K562 (cell line): ENCODE measurements around the gene AAK1. TPM values are rescaled to one million over a fixed set of nuclear protein-coding genes. Genes with fewer than 3 reads are reported as not detected.

ENCODE experiments used
- ATAC-seq: fragments of 200-7000 bp; cut with Tn5 transposase; 3 replicates; pipeline ENCODE4 v1.9.1; 2020; ENCODE audit warnings: moderate library complexity
- BruUV-seq: library from RNA; stranded (reverse); fragments of 400-500 nt; replicated peaks from 2 replicates; lab custom pipeline; 2021; lab: Mats Ljungman, UMichigan
- CTCF ChIA-PET: fragments of 300-600 bp; formaldehyde crosslinking; extraction: SDS; loops from one replicate; lab custom pipeline; 2021; ENCODE audit warnings: low intra/inter-chr PET ratio; lab: Yijun Ruan, JAX
- POLR2A ChIA-PET: fragments of 300-600, 350-650 bp; sonication (Branson Sonifier 250); formaldehyde crosslinking; extraction: SDS; loops from one replicate; lab custom pipeline; 2021; ENCODE audit warnings: antibody characterized with exemption, inconsistent platforms; lab: Yijun Ruan, JAX
- DNase-seq, 4 experiments: peaks; one replicate each; pipeline versions ENCODE4 v3.0.0 to v3.0.0-alpha.2; 2011 to 2018; ENCODE audit warnings: low spot score in 3 of 4, mixed read lengths in 3 of 4; ENCODE audit errors: extremely low read depth in 1 of 4
- FAIRE-seq: peaks from 2 replicates; lab custom pipeline; 2011; peaks lifted over from hg19 to GRCh38; lab: Jason Lieb, UNC
- H2AFZ ChIP-seq: 2 replicates; pipeline ENCODE4 v1.6.0; 2011; ENCODE audit warnings: low read depth, low read length, control low read depth, inconsistent platforms
- H3K27ac ChIP-seq: fragments of 200-600 bp; 3 replicates; pipeline ENCODE4 v1.8.0; 2011; ENCODE audit warnings: low read depth, mild to moderate bottlenecking, control low read depth, inconsistent platforms, low read length, moderate library complexity, mixed read lengths; ENCODE audit errors: extremely low read depth
- H3K27me3 ChIP-seq, 2 experiments: fragments of 300-600 bp in 1 of 2; 2 replicates in 1 of 2; 3 replicates in 1 of 2; pipeline versions ENCODE4 v1.6.0 to v1.8.0; 2011; ENCODE audit warnings: inconsistent platforms in 2 of 2, low read length in 2 of 2, mild to moderate bottlenecking in 1 of 2, mixed read lengths in 1 of 2, moderate library complexity in 1 of 2; ENCODE audit not compliant: control insufficient read depth in 2 of 2, insufficient read depth in 2 of 2
- H3K36me3 ChIP-seq: fragments of 300-600 bp; 3 replicates; pipeline ENCODE4 v1.8.0; 2011; ENCODE audit warnings: mild to moderate bottlenecking, low read length, inconsistent platforms; ENCODE audit not compliant: control insufficient read depth, insufficient read depth
- H3K4me1 ChIP-seq, 2 experiments: fragments of 200-600 bp in 1 of 2; replicated peaks in 1 of 2; 2 replicates in 1 of 2; 3 replicates in 1 of 2; pipeline versions ENCODE4 v1.5.1 to v1.8.0; 2011; ENCODE audit warnings: inconsistent platforms in 2 of 2, low read length in 2 of 2, mild to moderate bottlenecking in 1 of 2, mixed read lengths in 1 of 2, moderate library complexity in 1 of 2; ENCODE audit not compliant: control insufficient read depth in 2 of 2, insufficient read depth in 2 of 2
- H3K4me2 ChIP-seq: 2 replicates; pipeline ENCODE4 v1.6.1; 2011; ENCODE audit warnings: low read length, control low read depth, inconsistent platforms, mixed read lengths; ENCODE audit not compliant: insufficient read depth
- H3K4me3 ChIP-seq: fragments of 200-600 bp; sonication (generic), shearing (Covaris generic); 2 replicates; pipeline ENCODE4 v1.5.1; 2016; ENCODE audit warnings: control low read depth, inconsistent platforms
- H3K79me2 ChIP-seq: fragments of 200-600 bp; 3 replicates; pipeline ENCODE4 v1.8.0; 2011; ENCODE audit warnings: low read length, inconsistent platforms; ENCODE audit not compliant: control insufficient read depth, insufficient read depth
- H3K9ac ChIP-seq, 2 experiments: 2 replicates each; pipeline versions ENCODE4 v1.6.0 to v1.6.1; 2011; ENCODE audit warnings: low read depth in 2 of 2, low read length in 2 of 2, control low read depth in 1 of 2, inconsistent platforms in 1 of 2, mild to moderate bottlenecking in 1 of 2, mixed read lengths in 1 of 2; ENCODE audit not compliant: insufficient read depth in 1 of 2
- H3K9me1 ChIP-seq: one replicate; pipeline ENCODE4 v1.6.0; 2011; ENCODE audit warnings: inconsistent platforms, mild to moderate bottlenecking, low read length, moderate library complexity; ENCODE audit not compliant: control insufficient read depth, insufficient read depth
- H3K9me3 ChIP-seq: replicated peaks from 2 replicates; pipeline ENCODE4 v1.5.1; 2011; ENCODE audit warnings: low read depth, low read length, inconsistent platforms; ENCODE audit not compliant: control insufficient read depth, insufficient read depth
- H4K20me1 ChIP-seq: replicated peaks from 2 replicates; pipeline ENCODE4 v1.6.1; 2011; ENCODE audit warnings: low read length, inconsistent platforms, mixed read lengths; ENCODE audit not compliant: control insufficient read depth, insufficient read depth
- ATF7 ChIP-seq: fragments of 450-650 bp; IDR thresholded peaks from 2 replicates; pipeline ENCODE4 v1.7.1; 2014; ENCODE audit warnings: mild to moderate bottlenecking, moderate library complexity
- CBX1 ChIP-seq: sonication (generic); IDR thresholded peaks from 2 replicates; pipeline ENCODE4 v1.6.1; 2016; ENCODE audit warnings: antibody characterized with exemption, low read depth, mild to moderate bottlenecking
- E2F3 ChIP-seq: fragments of 250-450 bp; sonication (Bioruptor Pico); IDR thresholded peaks from 2 replicates; pipeline ENCODE4 v1.4.0; 2020; ENCODE audit warnings: mild to moderate bottlenecking
- HMG20B ChIP-seq: fragments of 250-450 bp; sonication (Bioruptor Pico); IDR thresholded peaks from 2 replicates; pipeline ENCODE4 v1.5.0; 2021; ENCODE audit warnings: mild to moderate bottlenecking
- L3MBTL2 ChIP-seq: fragments of 450-650 bp; IDR thresholded peaks from 2 replicates; pipeline ENCODE4 v1.6.1; 2016; ENCODE audit warnings: mild to moderate bottlenecking, moderate library complexity
- MTA1 ChIP-seq: fragments of 450-650 bp; IDR thresholded peaks from 2 replicates; pipeline ENCODE4 v1.6.1; 2017; ENCODE audit warnings: borderline replicate concordance
- NCOA4 ChIP-seq: fragments of 450-650 bp; IDR thresholded peaks from 2 replicates; pipeline ENCODE4 v1.6.1; 2018; ENCODE audit warnings: mild to moderate bottlenecking; ENCODE audit not compliant: partially characterized antibody
- NONO ChIP-seq, 2 experiments: fragments of 200-400 bp in 1 of 2; fragments of 450-650 bp in 1 of 2; formaldehyde crosslinking in 1 of 2; IDR thresholded peaks; 2 replicates each; pipeline ENCODE4 v1.6.1; 2017; ENCODE audit warnings: low read depth in 2 of 2, mild to moderate bottlenecking in 2 of 2, moderate library complexity in 2 of 2, low read length in 1 of 2
- TEAD4 ChIP-seq, 2 experiments: sonication (generic) in 1 of 2; formaldehyde crosslinking in 1 of 2; IDR thresholded peaks; 2 replicates each; pipeline versions ENCODE4 v1.6.1 to v1.8.0; 2012 to 2022; ENCODE audit warnings: borderline replicate concordance in 1 of 2, inconsistent platforms in 1 of 2, low read length in 1 of 2, mild to moderate bottlenecking in 1 of 2, missing genetic modification reagents in 1 of 2
- TOE1 ChIP-seq, 2 experiments: fragments of 450-650 bp in 1 of 2; sonication (generic) in 1 of 2; formaldehyde crosslinking in 1 of 2; IDR thresholded peaks; 2 replicates each; pipeline versions ENCODE4 v1.7.1 to v1.8.0; 2016 to 2022; ENCODE audit warnings: borderline replicate concordance in 2 of 2, mild to moderate bottlenecking in 2 of 2, antibody characterized with exemption in 1 of 2, inconsistent platforms in 1 of 2, low read depth in 1 of 2, missing genetic modification reagents in 1 of 2, moderate library complexity in 1 of 2
- ZNF3 ChIP-seq: fragments of 250-450 bp; sonication (Bioruptor Pico); IDR thresholded peaks from 2 replicates; pipeline ENCODE4 v1.5.0; 2021; ENCODE audit warnings: mild to moderate bottlenecking, moderate library complexity
- ZNF444 ChIP-seq: fragments of 250-450 bp; sonication (Bioruptor Pico); IDR thresholded peaks from 2 replicates; pipeline ENCODE4 v1.4.0; 2020; ENCODE audit warnings: mild to moderate bottlenecking, moderate library complexity
- WGBS: fragments of 100-300 bp; shearing (Covaris generic); methylation state at CpG from one replicate; pipeline ENCODE4 v1.1.6; 2016; ENCODE audit warnings: low coverage, mixed read lengths; ENCODE audit not compliant: insufficient coverage; ENCODE audit errors: missing lambda C conversion rate; 5-methylcytosine and 5-hydroxymethylcytosine counted together
- in situ Hi-C: fragments of 300-500 bp; cut with MboI; formaldehyde crosslinking; loops from 4 replicates; pipeline ENCODE4 v1.15.0; 2018; ENCODE audit warnings: inconsistent platforms, mixed read lengths
- intact Hi-C: fragments of 100-400 bp; cut with micrococcal nuclease; formaldehyde crosslinking; loops from 2 replicates; pipeline ENCODE4 v1.14.2; 2022
- polyA plus RNA-seq, 8 experiments: library from polyadenylated mRNA; depleted of rRNA in 4 of 8; stranded (reverse) in 5 of 8; unstranded in 3 of 8; fragments of >200 nt; fragmentation: Nextera tagmentation in 2 of 8; fragmentation: Illumina TruSeq in 1 of 8; extraction: Ambion mirVana in 2 of 8; extraction: Trizol in 1 of 8; gene quantifications; 2 replicates each; pipeline versions ENCODE4 v1.2.1 to v1.2.3, GENCODE V29; 2011 to 2014; ENCODE audit warnings: inconsistent platforms in 1 of 8, missing spikeins in 1 of 8
- total RNA-seq, 7 experiments: library from RNA; depleted of rRNA in 6 of 7; stranded (reverse); fragments of >200 nt in 6 of 7; fragmentation: Illumina TruSeq in 2 of 7; extraction: Trizol in 2 of 7; gene quantifications; 2 replicates each; pipeline versions ENCODE4 v1.2.1 to v1.2.3, GENCODE V29; 2011 to 2021; ENCODE audit warnings: low replicate concordance in 1 of 7
- TF ChIP-seq, protein P1 (sequence below): fragments of 250-450 bp; sonication (Bioruptor Pico); IDR thresholded peaks from 2 replicates; pipeline ENCODE4 v1.6.1; 2021; ENCODE audit warnings: mild to moderate bottlenecking
- TF ChIP-seq, protein P2 (sequence below): fragments of 450-650 bp; IDR thresholded peaks from 2 replicates; pipeline ENCODE4 v1.6.1; 2018; ENCODE audit warnings: mild to moderate bottlenecking, low read depth; ENCODE audit not compliant: partially characterized antibody
- TF ChIP-seq, protein P3 (sequence below): fragments of 200-800 bp; sonication (Bioruptor generic); IDR thresholded peaks from 2 replicates; pipeline ENCODE4 v1.6.1; 2017; ENCODE audit warnings: missing genetic modification characterization, missing compliant biosample characterization

Gene AAK1
- total and polyA plus RNA-seq, 9 of the 15 experiments (the other 6 are each of a cell fraction or from before 2014, with no cell fraction given) = 0.89 to 17.1 (median 6.0) TPM

DNA sequence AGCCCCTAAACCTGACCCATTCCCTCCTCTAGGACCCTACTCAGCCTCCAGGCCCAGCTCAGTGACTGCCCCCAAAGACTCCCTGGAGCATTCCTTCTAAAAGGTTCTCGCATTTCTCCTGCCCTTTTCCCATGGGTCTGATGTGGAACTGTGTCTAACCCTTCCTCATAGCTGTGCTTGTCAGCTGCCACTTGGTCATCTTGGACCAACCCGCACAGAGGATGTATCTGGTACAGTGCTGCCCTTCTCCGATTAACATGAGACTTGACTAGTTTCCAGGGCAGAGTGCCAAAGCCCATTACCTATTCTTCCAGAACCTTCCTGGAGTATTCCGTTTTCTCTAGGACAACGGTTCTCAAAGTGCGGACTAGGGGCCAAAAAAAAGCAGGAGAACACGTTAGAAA, 205.8 kb downstream of the AAK1 start (continued):
- TF ChIP-seq, protein P1, sequence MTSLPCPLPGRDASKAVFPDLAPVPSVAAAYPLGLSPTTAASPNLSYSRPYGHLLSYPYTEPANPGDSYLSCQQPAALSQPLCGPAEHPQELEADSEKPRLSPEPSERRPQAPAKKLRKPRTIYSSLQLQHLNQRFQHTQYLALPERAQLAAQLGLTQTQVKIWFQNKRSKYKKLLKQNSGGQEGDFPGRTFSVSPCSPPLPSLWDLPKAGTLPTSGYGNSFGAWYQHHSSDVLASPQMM (CRISPR knock-in tag) = no peak
- TF ChIP-seq NCOA4 (no peak), L3MBTL2 (0 out of 2 replicates have a peak, but pooled peaks have one; percentile 15), ZNF444 (no peak)

DNA sequence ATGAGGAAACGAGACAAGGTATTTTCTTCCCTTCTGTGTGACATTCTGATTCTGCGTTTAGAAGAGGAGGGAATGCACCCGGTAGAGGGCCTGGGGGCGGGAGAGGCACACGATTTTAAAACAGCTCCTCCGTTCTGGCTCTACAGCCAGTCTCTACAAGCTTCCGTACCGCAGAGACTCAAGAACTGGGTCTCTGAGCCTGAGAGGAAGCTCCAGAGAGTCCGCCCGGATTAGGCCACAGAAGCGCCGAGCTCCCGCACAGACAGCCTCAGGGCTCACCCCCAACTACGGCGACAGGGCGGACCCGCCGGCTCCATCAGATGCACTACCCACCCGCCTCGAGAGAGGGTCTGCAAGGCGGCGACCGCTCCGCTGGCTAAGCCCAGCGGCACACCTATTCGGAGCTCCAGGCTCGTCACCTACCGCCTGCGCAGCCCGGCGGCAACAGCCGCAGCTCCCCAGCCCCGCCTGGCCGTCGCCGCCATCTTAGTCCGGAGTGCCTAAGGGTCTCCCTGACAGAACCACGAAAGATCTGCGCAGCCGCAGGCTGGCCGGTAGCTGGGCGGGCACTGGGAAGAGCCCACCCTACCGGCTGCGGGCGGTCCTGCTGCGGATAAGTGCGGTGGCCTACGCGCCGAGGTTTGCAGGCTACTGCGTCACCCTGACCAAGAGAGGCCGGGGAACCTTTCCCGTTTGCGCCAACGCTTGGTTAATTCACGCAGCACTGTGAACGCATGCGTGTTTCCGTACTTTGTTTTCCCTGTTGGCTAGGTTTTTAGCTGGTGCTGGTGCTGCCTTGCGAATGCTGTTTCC, 206.4 kb downstream of the AAK1 start, which contains the start of gene NFU1:
NFU1 (minus strand) TSS at position 498 of the 813 bp plus-strand sequence; CDS start at position 485, 13 bp downstream.
- FAIRE-seq = peak; percentile 95
- intact Hi-C loops = loop anchor here (2.0 kb wide), 3 partner anchors 50 to 128 kb away; partner anchors contain the start of gene GFPT1
- TF ChIP-seq ATF7 (peak; percentile 91), CBX1 (peak; percentile 84; the same call in 1 of the 2 replicates), HMG20B (CRISPR knock-in tag) (no peak), TOE1 (IDR thresholded peaks at IDR 0.05; ENCODE audit: borderline replicate concordance) (peak; percentile 16; the same call in 1 of the 2 replicates), TOE1 (CRISPR knock-in tag; IDR thresholded peaks at IDR 0.05; ENCODE audit: borderline replicate concordance, low read depth) (0 out of 2 replicates have a peak, but pooled peaks have one; percentile 65), MTA1 (no peak; the same call in 1 of the 2 replicates), NONO (IDR thresholded peaks at IDR 0.05; ENCODE audit: low read depth in 2 of 2, low read length in 1 of 2) (peak in 1 of 2 experiments; percentile 80; a peak in 2 of 4 replicates), TEAD4 (IDR thresholded peaks at IDR 0.05; ENCODE audit: low read length) (peak; percentile 52; the same call in 1 of the 2 replicates), TEAD4 (CRISPR knock-in tag; IDR thresholded peaks at IDR 0.05; ENCODE audit: borderline replicate concordance) (no peak), ZNF3 (CRISPR knock-in tag) (no peak), E2F3 (CRISPR knock-in tag) (no peak)
- TF ChIP-seq, protein P2, sequence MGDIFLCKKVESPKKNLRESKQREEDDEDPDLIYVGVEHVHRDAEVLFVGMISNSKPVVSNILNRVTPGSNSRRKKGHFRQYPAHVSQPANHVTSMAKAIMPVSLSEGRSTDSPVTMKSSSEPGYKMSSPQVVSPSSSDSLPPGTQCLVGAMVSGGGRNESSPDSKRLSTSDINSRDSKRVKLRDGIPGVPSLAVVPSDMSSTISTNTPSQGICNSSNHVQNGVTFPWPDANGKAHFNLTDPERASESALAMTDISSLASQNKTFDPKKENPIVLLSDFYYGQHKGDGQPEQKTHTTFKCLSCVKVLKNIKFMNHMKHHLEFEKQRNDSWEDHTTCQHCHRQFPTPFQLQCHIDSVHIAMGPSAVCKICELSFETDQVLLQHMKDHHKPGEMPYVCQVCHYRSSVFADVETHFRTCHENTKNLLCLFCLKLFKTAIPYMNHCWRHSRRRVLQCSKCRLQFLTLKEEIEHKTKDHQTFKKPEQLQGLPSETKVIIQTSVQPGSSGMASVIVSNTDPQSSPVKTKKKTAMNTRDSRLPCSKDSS = no peak
- TF ChIP-seq, protein P3, sequence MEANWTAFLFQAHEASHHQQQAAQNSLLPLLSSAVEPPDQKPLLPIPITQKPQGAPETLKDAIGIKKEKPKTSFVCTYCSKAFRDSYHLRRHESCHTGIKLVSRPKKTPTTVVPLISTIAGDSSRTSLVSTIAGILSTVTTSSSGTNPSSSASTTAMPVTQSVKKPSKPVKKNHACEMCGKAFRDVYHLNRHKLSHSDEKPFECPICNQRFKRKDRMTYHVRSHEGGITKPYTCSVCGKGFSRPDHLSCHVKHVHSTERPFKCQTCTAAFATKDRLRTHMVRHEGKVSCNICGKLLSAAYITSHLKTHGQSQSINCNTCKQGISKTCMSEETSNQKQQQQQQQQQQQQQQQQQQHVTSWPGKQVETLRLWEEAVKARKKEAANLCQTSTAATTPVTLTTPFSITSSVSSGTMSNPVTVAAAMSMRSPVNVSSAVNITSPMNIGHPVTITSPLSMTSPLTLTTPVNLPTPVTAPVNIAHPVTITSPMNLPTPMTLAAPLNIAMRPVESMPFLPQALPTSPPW = peak; percentile 49

More for the DNA sequence above, 206.4 kb downstream of the AAK1 start, which contains the start of gene NFU1:
- peaks cover 15 to 16% of the 10 kb centered on the region in 2 experiments; a peak in 4 of 5 replicates for H3K4me1 ChIP-seq
- H3K36me3 ChIP-seq = no peaks in the 10 kb centered on the region
- peak within 1 kb of the TSS; percentile 89 for H3K4me2 ChIP-seq
- H3K79me2 ChIP-seq = peaks cover 24% of the 10 kb centered on the region
- in situ Hi-C loops = no loop called here
- peak within 1 kb of the TSS; percentile 79 to 97 for H3K9ac ChIP-seq
- H2AFZ ChIP-seq = peak within 1 kb of the TSS; percentile 100
- no peaks in the 10 kb centered on the region; the same call in none of the 2 replicates for H3K9me3 ChIP-seq
- ChIA-PET POLR2A (interaction anchor here (0.5 to 3.0 kb wide), 23 partner anchors 9 to 856 kb away, joined by 3 to 14 read pairs (median 4); partner anchors contain the start of genes GFPT1, MXD1 and SNRPG), CTCF (no interaction called here)
- H3K27me3 ChIP-seq = no peaks in the 10 kb centered on the region
- H4K20me1 ChIP-seq = no peaks in the 10 kb centered on the region
- DNase-seq = peak; percentile 97 to 98 (median 97)
- peak; percentile 99 for ATAC-seq
- peak within 1 kb of the TSS; percentile 96 for H3K27ac ChIP-seq
- under 1% methylated on average over 59 of the region's 60 CpGs for WGBS
- H3K9me1 ChIP-seq = no peaks in the 10 kb centered on the region
- peak within 1 kb of the TSS; percentile 75 for H3K4me3 ChIP-seq
- TSS peak; percentile 70 for BruUV-seq
